BE2C (cell line): ENCODE data around the gene CD274.
A peak's percentile ranks its signal among the peaks of the same experiment; 100 is the strongest.
"Not testable (repeated sequence)": the region's sequence is repeated elsewhere in the genome, so short reads cannot be mapped to it uniquely, and the experiment has no call there.

Experiments used
- DNase-seq: peaks from one replicate; pipeline ENCODE4 v3.0.0-alpha.2; 2020
- H3K27me3 ChIP-seq: fragments of 250-450 bp; sonication (Bioruptor Pico); 2 replicates; pipeline ENCODE4 v1.5.1; 2020; ENCODE audit warnings: mild to moderate bottlenecking
- H3K36me3 ChIP-seq: fragments of 250-450 bp; sonication (Bioruptor Pico); 2 replicates; pipeline ENCODE4 v1.5.1; 2020; ENCODE audit warnings: mild to moderate bottlenecking
- H3K4me1 ChIP-seq: fragments of 250-450 bp; sonication (Bioruptor Pico); 2 replicates; pipeline ENCODE4 v1.5.1; 2020
- H3K4me3 ChIP-seq: 2 replicates; pipeline ENCODE4 v1.5.1; 2011; ENCODE audit warnings: low read depth, low read length
- H3K9me3 ChIP-seq: fragments of 250-450 bp; sonication (Bioruptor Pico); 2 replicates; pipeline ENCODE4 v1.5.1; 2020
- TF ChIP-seq, protein P1 (sequence below): IDR thresholded peaks from 2 replicates; pipeline ENCODE4 v1.5.1; 2012; ENCODE audit warnings: mild to moderate bottlenecking, low read depth, low read length

CD274 gene

GRCh38 chr9:5442400-5443011, 7.8 kb upstream of the CD274 start:
- DNase-seq: no peak
- Histone ChIP-seq H3K27me3 (no peaks in the 10 kb centered on the region), H3K9me3 (no peaks in the 10 kb centered on the region), H3K4me1 (no peaks in the 10 kb centered on the region), H3K36me3 (no peaks in the 10 kb centered on the region), H3K4me3 (no peak overlapping the region)
- TF ChIP-seq, protein P1, sequence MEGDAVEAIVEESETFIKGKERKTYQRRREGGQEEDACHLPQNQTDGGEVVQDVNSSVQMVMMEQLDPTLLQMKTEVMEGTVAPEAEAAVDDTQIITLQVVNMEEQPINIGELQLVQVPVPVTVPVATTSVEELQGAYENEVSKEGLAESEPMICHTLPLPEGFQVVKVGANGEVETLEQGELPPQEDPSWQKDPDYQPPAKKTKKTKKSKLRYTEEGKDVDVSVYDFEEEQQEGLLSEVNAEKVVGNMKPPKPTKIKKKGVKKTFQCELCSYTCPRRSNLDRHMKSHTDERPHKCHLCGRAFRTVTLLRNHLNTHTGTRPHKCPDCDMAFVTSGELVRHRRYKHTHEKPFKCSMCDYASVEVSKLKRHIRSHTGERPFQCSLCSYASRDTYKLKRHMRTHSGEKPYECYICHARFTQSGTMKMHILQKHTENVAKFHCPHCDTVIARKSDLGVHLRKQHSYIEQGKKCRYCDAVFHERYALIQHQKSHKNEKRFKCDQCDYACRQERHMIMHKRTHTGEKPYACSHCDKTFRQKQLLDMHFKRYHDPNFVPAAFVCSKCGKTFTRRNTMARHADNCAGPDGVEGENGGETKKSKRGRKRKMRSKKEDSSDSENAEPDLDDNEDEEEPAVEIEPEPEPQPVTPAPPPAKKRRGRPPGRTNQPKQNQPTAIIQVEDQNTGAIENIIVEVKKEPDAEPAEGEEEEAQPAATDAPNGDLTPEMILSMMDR: peak; percentile 67

- TF ChIP-seq, protein P1: no peak
- Histone ChIP-seq H3K36me3 (no peaks in the 10 kb centered on the region), H3K9me3 (no peaks in the 10 kb centered on the region), H3K27me3 (no peaks in the 10 kb centered on the region), H3K4me3 (no peak overlapping the region), H3K4me1 (no peaks in the 10 kb centered on the region)
- no peak for DNase-seq
Measured at GRCh38 chr9:5443850-5444249, 6.5 kb upstream of the CD274 start.

DNA sequence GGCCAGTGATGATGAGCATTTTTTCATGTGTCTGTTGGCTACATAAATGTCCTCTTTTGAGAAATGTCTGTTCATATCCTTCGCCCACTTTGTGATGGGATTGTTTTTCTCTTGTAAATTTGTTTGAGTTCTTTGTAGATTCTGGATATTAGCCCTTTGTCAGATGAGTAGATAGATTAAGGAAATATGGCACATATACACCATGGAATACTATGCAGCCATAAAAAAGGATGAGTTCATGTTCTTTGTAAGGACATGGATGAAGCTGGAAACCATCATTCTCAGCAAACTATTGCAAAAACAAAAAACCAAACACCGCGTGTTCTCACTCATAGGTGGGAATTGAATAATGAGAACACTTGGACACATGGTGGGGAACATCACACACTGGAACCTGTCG, 5.2 kb upstream of the CD274 start:
- not testable (repeated sequence) for H3K9me3 ChIP-seq, H3K27me3 ChIP-seq, H3K4me1 ChIP-seq, H3K36me3 ChIP-seq, DNase-seq, H3K4me3 ChIP-seq

- no peak for DNase-seq
- H3K4me3 ChIP-seq: no peak overlapping the region
- H3K4me1 ChIP-seq: no peaks in the 10 kb centered on the region
- TF ChIP-seq, protein P1: no peak
- H3K27me3 ChIP-seq: no peaks in the 10 kb centered on the region
- no peaks in the 10 kb centered on the region for H3K9me3 ChIP-seq
- H3K36me3 ChIP-seq: no peaks in the 10 kb centered on the region
Measured at GRCh38 chr9:5445886-5446285, 4.5 kb upstream of the CD274 start.

DNA sequence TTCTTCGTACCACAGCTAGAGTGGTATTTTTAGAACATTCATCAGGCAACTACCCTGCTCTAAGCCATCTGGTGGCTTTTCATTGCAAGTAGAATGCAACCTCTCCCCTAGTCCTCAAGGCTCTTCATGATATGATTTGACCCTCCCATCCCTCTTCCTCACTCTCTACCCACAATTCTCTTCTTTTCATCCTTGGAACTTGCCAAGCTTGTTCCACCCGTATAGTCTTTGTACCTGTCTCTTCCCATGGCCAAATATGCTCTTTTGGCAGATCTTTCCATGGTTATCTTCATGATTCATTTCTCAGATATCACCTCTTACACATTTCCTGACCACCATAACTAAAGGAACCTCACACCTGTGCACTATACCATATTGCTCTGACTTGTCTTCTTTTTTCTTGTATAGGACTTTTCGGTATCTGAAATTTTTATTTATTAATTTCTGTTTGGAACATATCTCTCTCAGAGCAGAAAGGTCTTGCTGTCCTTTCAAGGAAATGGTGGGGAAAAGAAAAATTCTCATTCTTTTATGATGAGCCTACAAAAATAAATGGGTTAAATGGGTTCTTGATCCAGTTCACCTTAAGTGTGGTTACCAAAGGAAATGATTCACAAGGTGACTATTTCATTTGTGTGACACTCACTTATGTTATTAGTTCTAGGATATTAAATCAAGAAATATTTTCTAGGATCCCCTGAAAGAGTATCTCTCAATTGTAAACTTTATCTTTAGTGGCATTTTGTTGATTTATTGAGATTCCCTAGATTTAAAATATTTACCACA, 3.7 kb upstream of the CD274 start:
- H3K4me3 ChIP-seq: no peak overlapping the region
- DNase-seq: no peak
- H3K27me3 ChIP-seq: no peaks in the 10 kb centered on the region
- TF ChIP-seq, protein P1: no peak
- H3K4me1 ChIP-seq: no peaks in the 10 kb centered on the region
- no peaks in the 10 kb centered on the region for H3K36me3 ChIP-seq
- H3K9me3 ChIP-seq: no peaks in the 10 kb centered on the region

- Histone ChIP-seq H3K27me3 (no peaks in the 10 kb centered on the region), H3K4me1 (no peaks in the 10 kb centered on the region), H3K36me3 (no peaks in the 10 kb centered on the region), H3K4me3 (no peak overlapping the region), H3K9me3 (no peaks in the 10 kb centered on the region)
- no peak for DNase-seq
- TF ChIP-seq, protein P1: no peak
Measured at GRCh38 chr9:5447337-5447736, 3.0 kb upstream of the CD274 start.
